ENCODE measurements around the gene WWOX.

DNA sequence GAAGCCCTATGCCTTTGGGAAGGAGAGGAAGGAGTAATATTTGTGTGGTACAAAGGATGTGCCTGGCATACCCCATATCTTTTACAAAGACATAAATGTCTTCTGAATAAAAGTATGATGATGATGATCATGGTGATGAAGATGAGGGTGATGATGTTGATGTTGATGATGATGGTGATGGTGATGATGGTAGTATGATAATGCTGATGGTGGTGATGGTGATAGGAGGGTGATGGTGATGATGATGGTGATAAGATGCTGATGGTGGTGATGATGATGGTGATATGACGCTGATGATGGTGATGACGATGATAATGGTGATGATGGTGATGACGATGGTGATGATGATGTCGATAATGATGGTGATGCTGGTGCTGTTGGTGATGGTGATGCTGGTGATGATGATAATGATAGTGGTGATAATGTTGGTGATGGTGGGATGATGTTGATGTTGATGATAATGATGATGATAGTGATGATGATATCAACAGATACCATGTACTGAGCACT is 684.2 kb downstream of the WWOX start:
- no peak for TF ChIP-seq POLR2A (IDR thresholded peaks at IDR 0.05; ENCODE audit: low read length)
- no peak for TF ChIP-seq GATA1 (IDR thresholded peaks at IDR 0.05; ENCODE audit: low read depth, low read length)
